ENCODE measurements around the gene PARP2.

DNA sequence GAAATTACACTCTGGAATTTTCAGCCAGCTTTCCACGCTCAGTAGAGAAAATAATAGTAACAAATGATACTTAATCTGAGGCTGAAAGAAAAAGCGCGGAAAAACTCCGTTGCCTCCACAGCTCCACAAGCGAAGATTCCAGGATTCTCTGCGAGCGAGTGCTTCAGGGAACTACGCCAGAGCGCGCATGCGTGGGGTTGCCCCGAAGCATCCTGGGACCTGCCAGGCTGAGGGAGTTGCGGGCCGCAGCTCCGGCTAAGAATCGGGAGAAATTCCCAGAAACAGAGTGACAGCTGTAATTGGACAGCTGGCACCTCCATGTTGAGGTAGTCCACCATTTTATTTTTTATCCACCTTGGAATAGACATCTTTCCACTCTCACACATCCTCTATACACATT, 25.7 kb upstream of the PARP2 start:
- TF ChIP-seq, protein P1, sequence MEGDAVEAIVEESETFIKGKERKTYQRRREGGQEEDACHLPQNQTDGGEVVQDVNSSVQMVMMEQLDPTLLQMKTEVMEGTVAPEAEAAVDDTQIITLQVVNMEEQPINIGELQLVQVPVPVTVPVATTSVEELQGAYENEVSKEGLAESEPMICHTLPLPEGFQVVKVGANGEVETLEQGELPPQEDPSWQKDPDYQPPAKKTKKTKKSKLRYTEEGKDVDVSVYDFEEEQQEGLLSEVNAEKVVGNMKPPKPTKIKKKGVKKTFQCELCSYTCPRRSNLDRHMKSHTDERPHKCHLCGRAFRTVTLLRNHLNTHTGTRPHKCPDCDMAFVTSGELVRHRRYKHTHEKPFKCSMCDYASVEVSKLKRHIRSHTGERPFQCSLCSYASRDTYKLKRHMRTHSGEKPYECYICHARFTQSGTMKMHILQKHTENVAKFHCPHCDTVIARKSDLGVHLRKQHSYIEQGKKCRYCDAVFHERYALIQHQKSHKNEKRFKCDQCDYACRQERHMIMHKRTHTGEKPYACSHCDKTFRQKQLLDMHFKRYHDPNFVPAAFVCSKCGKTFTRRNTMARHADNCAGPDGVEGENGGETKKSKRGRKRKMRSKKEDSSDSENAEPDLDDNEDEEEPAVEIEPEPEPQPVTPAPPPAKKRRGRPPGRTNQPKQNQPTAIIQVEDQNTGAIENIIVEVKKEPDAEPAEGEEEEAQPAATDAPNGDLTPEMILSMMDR (IDR thresholded peaks at IDR 0.05), result no peak
- TF ChIP-seq ZFX (IDR thresholded peaks at IDR 0.05; ENCODE audit: borderline replicate concordance), result no peak
